ENCODE results near the gene PCNT.

DNA sequence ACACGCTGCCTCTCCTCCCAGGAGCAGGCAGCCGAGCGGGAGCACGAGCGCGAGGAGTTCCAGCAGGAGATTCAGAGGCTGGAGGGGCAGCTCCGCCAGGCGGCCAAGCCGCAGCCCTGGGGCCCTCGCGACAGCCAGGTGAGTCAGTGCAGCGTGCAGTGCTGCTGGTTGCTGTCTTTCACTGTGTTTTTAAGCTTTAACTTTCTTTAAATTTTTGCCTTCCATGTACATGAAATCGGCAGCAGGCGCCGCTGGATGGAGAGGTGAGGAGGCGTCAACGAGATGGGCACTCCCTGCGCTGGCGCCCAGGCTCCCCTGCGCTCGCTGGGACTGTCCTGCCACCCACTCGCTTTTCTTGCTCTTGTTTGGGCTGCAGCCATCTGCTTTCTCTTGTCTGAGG is 74.0 kb downstream of the PCNT start:
- no peak for TF ChIP-seq POLR2A (IDR thresholded peaks at IDR 0.05)
- TF ChIP-seq, protein P1, sequence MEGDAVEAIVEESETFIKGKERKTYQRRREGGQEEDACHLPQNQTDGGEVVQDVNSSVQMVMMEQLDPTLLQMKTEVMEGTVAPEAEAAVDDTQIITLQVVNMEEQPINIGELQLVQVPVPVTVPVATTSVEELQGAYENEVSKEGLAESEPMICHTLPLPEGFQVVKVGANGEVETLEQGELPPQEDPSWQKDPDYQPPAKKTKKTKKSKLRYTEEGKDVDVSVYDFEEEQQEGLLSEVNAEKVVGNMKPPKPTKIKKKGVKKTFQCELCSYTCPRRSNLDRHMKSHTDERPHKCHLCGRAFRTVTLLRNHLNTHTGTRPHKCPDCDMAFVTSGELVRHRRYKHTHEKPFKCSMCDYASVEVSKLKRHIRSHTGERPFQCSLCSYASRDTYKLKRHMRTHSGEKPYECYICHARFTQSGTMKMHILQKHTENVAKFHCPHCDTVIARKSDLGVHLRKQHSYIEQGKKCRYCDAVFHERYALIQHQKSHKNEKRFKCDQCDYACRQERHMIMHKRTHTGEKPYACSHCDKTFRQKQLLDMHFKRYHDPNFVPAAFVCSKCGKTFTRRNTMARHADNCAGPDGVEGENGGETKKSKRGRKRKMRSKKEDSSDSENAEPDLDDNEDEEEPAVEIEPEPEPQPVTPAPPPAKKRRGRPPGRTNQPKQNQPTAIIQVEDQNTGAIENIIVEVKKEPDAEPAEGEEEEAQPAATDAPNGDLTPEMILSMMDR (IDR thresholded peaks at IDR 0.05), result no peak
